Measurements from ENCODE around the gene ITGB7. TPM values are rescaled to one million over a fixed set of nuclear protein-coding genes. Genes with fewer than 3 reads are reported as not detected.

The ITGB7 gene
- total RNA-seq, 1 donor: 1.1 TPM

- no peaks in the 10 kb centered on the region for H3K9me3 ChIP-seq (ENCODE audit: low read depth, low read length)
- no peak overlapping the region for H3K27ac ChIP-seq (ENCODE audit: low read depth, low read length)
- no peak overlapping the region for H3K4me3 ChIP-seq (ENCODE audit: insufficient read depth, low read length)
- peaks cover 6% of the 10 kb centered on the region for H3K79me2 ChIP-seq (ENCODE audit: insufficient read depth, low read length)
- H3K4me2 ChIP-seq (ENCODE audit: insufficient read depth, low read length): no peak overlapping the region
- peak; percentile 50 for DNase-seq (ENCODE audit: insufficient read length, low spot score, missing footprints)
- peaks cover 27% of the 10 kb centered on the region for H3K4me1 ChIP-seq (ENCODE audit: insufficient read depth, low read length)
- H3K27me3 ChIP-seq (ENCODE audit: insufficient read depth, low read length): peaks cover 16% of the 10 kb centered on the region
- no peaks in the 10 kb centered on the region for H3K36me3 ChIP-seq (ENCODE audit: insufficient read depth, low read length)
- H4K20me1 ChIP-seq (ENCODE audit: insufficient read depth, low read length): no peaks in the 10 kb centered on the region
- no peak for TF ChIP-seq CTCF (IDR thresholded peaks at IDR 0.05; ENCODE audit: extremely low read depth, low read depth, low read length)
- no peak overlapping the region for H2AFZ ChIP-seq (ENCODE audit: low read length)
These were observed 28.8 kb upstream of the ITGB7 start for GRCh38 chr12:53235742-53236442.

- no peaks in the 10 kb centered on the region for H3K36me3 ChIP-seq (ENCODE audit: insufficient read depth, low read length)
- H3K4me3 ChIP-seq (ENCODE audit: insufficient read depth, low read length): no peak overlapping the region
- no peak for TF ChIP-seq CTCF (IDR thresholded peaks at IDR 0.05; ENCODE audit: extremely low read depth, low read depth, low read length)
- H3K79me2 ChIP-seq (ENCODE audit: insufficient read depth, low read length): peaks cover 7% of the 10 kb centered on the region
- H3K4me1 ChIP-seq (ENCODE audit: insufficient read depth, low read length): peaks cover 29% of the 10 kb centered on the region
- no peaks in the 10 kb centered on the region for H3K9me3 ChIP-seq (ENCODE audit: low read depth, low read length)
- peaks cover 15% of the 10 kb centered on the region for H3K27me3 ChIP-seq (ENCODE audit: insufficient read depth, low read length)
- H3K4me2 ChIP-seq (ENCODE audit: insufficient read depth, low read length): no peak overlapping the region
- peak; percentile 46 for DNase-seq (ENCODE audit: insufficient read length, low spot score, missing footprints)
- H4K20me1 ChIP-seq (ENCODE audit: insufficient read depth, low read length): no peaks in the 10 kb centered on the region
- H3K27ac ChIP-seq (ENCODE audit: low read depth, low read length): no peak overlapping the region
- no peak overlapping the region for H2AFZ ChIP-seq (ENCODE audit: low read length)
These were observed 28.1 kb upstream of the ITGB7 start for GRCh38 chr12:53235164-53235563.

- peak; percentile 38 for DNase-seq (ENCODE audit: insufficient read length, low spot score, missing footprints)
These were observed 27.3 kb upstream of the ITGB7 start for GRCh38 chr12:53234271-53234914.

More at GRCh38 chr12:53234271-53234914, 27.3 kb upstream of the ITGB7 start:
- no peak for TF ChIP-seq CTCF (IDR thresholded peaks at IDR 0.05; ENCODE audit: extremely low read depth, low read depth, low read length)
- Histone ChIP-seq H3K27me3 (ENCODE audit: insufficient read depth, low read length) (peaks cover 15% of the 10 kb centered on the region), H3K36me3 (ENCODE audit: insufficient read depth, low read length) (no peaks in the 10 kb centered on the region), H2AFZ (ENCODE audit: low read length) (peak overlapping the region; percentile 42), H4K20me1 (ENCODE audit: insufficient read depth, low read length) (no peaks in the 10 kb centered on the region), H3K4me3 (ENCODE audit: insufficient read depth, low read length) (no peak overlapping the region), H3K9me3 (ENCODE audit: low read depth, low read length) (no peaks in the 10 kb centered on the region), H3K79me2 (ENCODE audit: insufficient read depth, low read length) (peaks cover 7% of the 10 kb centered on the region), H3K27ac (ENCODE audit: low read depth, low read length) (no peak overlapping the region), H3K4me2 (ENCODE audit: insufficient read depth, low read length) (peak overlapping the region; percentile 84), H3K4me1 (ENCODE audit: insufficient read depth, low read length) (peaks cover 29% of the 10 kb centered on the region)

Data from osteoblast (primary cell).